ENCODE data around the gene CCR8. TPM values are rescaled to one million over a fixed set of nuclear protein-coding genes. Genes with fewer than 3 reads are reported as not detected.
A peak's percentile ranks its signal among the peaks of the same experiment; 100 is the strongest.

The CCR8 gene
- total RNA-seq, 1 experiment from 2014 or later = not detected

DNA sequence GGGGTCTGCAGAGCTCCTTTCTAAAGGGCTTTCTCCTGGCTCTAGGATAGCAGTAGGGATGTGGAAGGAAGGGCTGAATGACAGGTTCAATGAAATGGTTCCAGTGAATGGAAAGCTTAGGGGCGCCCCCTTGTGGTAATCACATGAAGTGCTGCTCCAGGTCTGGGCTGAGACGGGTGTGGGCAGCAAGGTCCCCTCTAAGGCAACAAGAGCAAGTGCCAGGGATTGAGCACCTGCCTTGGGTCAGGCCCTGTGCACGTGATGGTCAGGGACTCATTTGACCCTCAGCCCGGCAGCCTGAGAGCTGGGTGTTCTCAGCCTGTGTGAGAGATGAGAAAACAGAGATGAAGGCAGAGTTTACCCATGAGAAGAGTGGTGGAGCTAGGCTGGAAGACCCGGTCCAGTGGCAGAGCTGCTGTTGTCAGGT is 37.6 kb upstream of the CCR8 start:
- CTCF ChIA-PET = interaction anchor here (1.1 to 8.2 kb wide), 16 partner anchors 12 to 292 kb away, joined by 3 to 184 read pairs (median 4); partner anchors contain the start of genes CX3CR1, GORASP1 and TTC21A

More for the DNA sequence above, 37.6 kb upstream of the CCR8 start:
- ChIA-PET POLR2A (no interaction called here), RAD21 (ENCODE audit: low non-redundant PET in 1 of 2, low total read pairs in 2 of 2, uncharacterized antibody in 2 of 2, unreplicated experiment in 2 of 2) (interaction anchor here (1.1 to 1.3 kb wide), 2 partner anchors 86 to 292 kb away, joined by 3 read pairs; no protein-coding TSS in a partner anchor)
- BruUV-seq (replicated peaks) = no TSS peak
- H3K27me3 ChIP-seq (ENCODE audit: insufficient read depth, low read length) = no peaks in the 10 kb centered on the region
- H3K36me3 ChIP-seq (ENCODE audit: control insufficient read depth in 1 of 2, insufficient read depth in 2 of 2, low read length in 2 of 2) = no peaks in the 10 kb centered on the region
- H3K9me2 ChIP-seq (ENCODE audit: insufficient read depth) = no peaks in the 10 kb centered on the region
- no peak overlapping the region for H3K4me3 ChIP-seq (replicated peaks in 1 of 2; ENCODE audit: low read depth in 1 of 2, low read length in 2 of 2)
- DNase-seq (ENCODE audit: low read depth, low spot score) (peak; percentile 44), ATAC-seq (peak; percentile 79)
- H3K79me2 ChIP-seq (ENCODE audit: insufficient read depth, low read length) = no peaks in the 10 kb centered on the region
- no peak overlapping the region for H3K27ac ChIP-seq (ENCODE audit: low read depth, low read length)
- no peaks in the 10 kb centered on the region for H3K9me3 ChIP-seq (ENCODE audit: control insufficient read depth in 1 of 2, insufficient read depth in 1 of 2, low read depth in 1 of 2, low read length in 2 of 2)
- TF ChIP-seq, protein P1, sequence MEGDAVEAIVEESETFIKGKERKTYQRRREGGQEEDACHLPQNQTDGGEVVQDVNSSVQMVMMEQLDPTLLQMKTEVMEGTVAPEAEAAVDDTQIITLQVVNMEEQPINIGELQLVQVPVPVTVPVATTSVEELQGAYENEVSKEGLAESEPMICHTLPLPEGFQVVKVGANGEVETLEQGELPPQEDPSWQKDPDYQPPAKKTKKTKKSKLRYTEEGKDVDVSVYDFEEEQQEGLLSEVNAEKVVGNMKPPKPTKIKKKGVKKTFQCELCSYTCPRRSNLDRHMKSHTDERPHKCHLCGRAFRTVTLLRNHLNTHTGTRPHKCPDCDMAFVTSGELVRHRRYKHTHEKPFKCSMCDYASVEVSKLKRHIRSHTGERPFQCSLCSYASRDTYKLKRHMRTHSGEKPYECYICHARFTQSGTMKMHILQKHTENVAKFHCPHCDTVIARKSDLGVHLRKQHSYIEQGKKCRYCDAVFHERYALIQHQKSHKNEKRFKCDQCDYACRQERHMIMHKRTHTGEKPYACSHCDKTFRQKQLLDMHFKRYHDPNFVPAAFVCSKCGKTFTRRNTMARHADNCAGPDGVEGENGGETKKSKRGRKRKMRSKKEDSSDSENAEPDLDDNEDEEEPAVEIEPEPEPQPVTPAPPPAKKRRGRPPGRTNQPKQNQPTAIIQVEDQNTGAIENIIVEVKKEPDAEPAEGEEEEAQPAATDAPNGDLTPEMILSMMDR (IDR thresholded peaks at IDR 0.05 in 2 of 3, conservative IDR thresholded peaks at IDR 0.05 in 1 of 3; ENCODE audit: borderline replicate concordance in 1 of 3, insufficient read depth in 1 of 3, low read depth in 2 of 3, low read length in 2 of 3) = peak; percentile 75 to 95 (median 93)
- TF ChIP-seq FOSL1 (IDR thresholded peaks at IDR 0.05; ENCODE audit: low read depth) (no peak), YY1 (IDR thresholded peaks at IDR 0.05; ENCODE audit: extremely low read depth, insufficient replicate concordance, low read depth, low read length) (peak; percentile 39), SRF (IDR thresholded peaks at IDR 0.05; ENCODE audit: low read depth) (no peak), RAD21 (IDR thresholded peaks at IDR 0.05; ENCODE audit: low read depth) (peak; percentile 75), EZH2 (IDR thresholded peaks at IDR 0.05) (no peak), POLR2AphosphoS5 (IDR thresholded peaks at IDR 0.05; ENCODE audit: low read depth, low read length) (no peak)
- TF ChIP-seq, protein P2, sequence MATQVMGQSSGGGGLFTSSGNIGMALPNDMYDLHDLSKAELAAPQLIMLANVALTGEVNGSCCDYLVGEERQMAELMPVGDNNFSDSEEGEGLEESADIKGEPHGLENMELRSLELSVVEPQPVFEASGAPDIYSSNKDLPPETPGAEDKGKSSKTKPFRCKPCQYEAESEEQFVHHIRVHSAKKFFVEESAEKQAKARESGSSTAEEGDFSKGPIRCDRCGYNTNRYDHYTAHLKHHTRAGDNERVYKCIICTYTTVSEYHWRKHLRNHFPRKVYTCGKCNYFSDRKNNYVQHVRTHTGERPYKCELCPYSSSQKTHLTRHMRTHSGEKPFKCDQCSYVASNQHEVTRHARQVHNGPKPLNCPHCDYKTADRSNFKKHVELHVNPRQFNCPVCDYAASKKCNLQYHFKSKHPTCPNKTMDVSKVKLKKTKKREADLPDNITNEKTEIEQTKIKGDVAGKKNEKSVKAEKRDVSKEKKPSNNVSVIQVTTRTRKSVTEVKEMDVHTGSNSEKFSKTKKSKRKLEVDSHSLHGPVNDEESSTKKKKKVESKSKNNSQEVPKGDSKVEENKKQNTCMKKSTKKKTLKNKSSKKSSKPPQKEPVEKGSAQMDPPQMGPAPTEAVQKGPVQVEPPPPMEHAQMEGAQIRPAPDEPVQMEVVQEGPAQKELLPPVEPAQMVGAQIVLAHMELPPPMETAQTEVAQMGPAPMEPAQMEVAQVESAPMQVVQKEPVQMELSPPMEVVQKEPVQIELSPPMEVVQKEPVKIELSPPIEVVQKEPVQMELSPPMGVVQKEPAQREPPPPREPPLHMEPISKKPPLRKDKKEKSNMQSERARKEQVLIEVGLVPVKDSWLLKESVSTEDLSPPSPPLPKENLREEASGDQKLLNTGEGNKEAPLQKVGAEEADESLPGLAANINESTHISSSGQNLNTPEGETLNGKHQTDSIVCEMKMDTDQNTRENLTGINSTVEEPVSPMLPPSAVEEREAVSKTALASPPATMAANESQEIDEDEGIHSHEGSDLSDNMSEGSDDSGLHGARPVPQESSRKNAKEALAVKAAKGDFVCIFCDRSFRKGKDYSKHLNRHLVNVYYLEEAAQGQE (IDR thresholded peaks at IDR 0.05; ENCODE audit: low read depth) = no peak
- H4K20me1 ChIP-seq (ENCODE audit: insufficient read depth) = no peaks in the 10 kb centered on the region
- H3K4me1 ChIP-seq (ENCODE audit: control insufficient read depth in 1 of 2, insufficient read depth in 2 of 2, low read length in 2 of 2) = peaks cover 0 to 7% of the 10 kb centered on the region in 2 experiments; a peak in 1 of 4 replicates
- no peak overlapping the region for H3K9ac ChIP-seq (ENCODE audit: low read length)
- H3K4me2 ChIP-seq (ENCODE audit: low read length) = no peak overlapping the region
- peak overlapping the region; percentile 57 for H2AFZ ChIP-seq (ENCODE audit: low read depth, low read length, poor library complexity, severe bottlenecking)
- intact Hi-C loops (cut with micrococcal nuclease) = loop anchor here (2.0 to 5.0 kb wide), 2 partner anchors 87 to 240 kb away; partner anchors contain the start of genes SCN11A and WDR48
